GM12878 (cell line): ENCODE results near the gene NID1. TPM values are rescaled to one million over a fixed set of nuclear protein-coding genes. Genes with fewer than 3 reads are reported as not detected.

Experiments
- ATAC-seq: fragments of 200-7000 bp; cut with Tn5 transposase; 3 replicates; pipeline ENCODE4 v1.9.1; 2020; ENCODE audit warnings: mild to moderate bottlenecking, moderate library complexity
- BruUV-seq: library from RNA; stranded (reverse); fragments of 400-500 nt; replicated peaks from 2 replicates; lab custom pipeline; 2021; lab: Mats Ljungman, UMichigan
- CTCF ChIA-PET: fragments of 300-600 bp; sonication (Branson Sonifier 250); formaldehyde crosslinking; extraction: SDS; loops from one replicate; lab custom pipeline; 2021; ENCODE audit warnings: inconsistent platforms; lab: Yijun Ruan, JAX
- POLR2A ChIA-PET: fragments of 350-600 bp; formaldehyde crosslinking; extraction: SDS; loops from one replicate; lab custom pipeline; 2021; ENCODE audit warnings: inconsistent platforms; lab: Charles Lee
- RAD21 ChIA-PET: fragments of 300-600 bp; sonication (Branson Sonifier 250); formaldehyde crosslinking; loops from one replicate; lab custom pipeline; 2023; ENCODE audit warnings: antibody characterized with exemption; ENCODE audit not compliant: unreplicated experiment; lab: Charles Lee
- SMC1A ChIA-PET: fragments of 300-600 bp; sonication (Branson Sonifier 250); formaldehyde crosslinking; loops from one replicate; lab custom pipeline; 2023; ENCODE audit not compliant: unreplicated experiment, uncharacterized antibody; lab: Charles Lee
- DNase-seq: peaks from one replicate; pipeline ENCODE4 v3.0.0-alpha.2; 2011; ENCODE audit warnings: low read depth, low spot score
- FAIRE-seq: peaks from 3 replicates; lab custom pipeline; 2011; peaks lifted over from hg19 to GRCh38; lab: Jason Lieb, UNC
- H2AFZ ChIP-seq: 2 replicates; pipeline ENCODE4 v1.6.0; 2011; ENCODE audit warnings: low read depth, low read length, control low read depth; ENCODE audit not compliant: control insufficient read depth
- H3K27ac ChIP-seq: 2 replicates; pipeline ENCODE4 v1.5.1; 2011; ENCODE audit warnings: control low read depth; ENCODE audit not compliant: control insufficient read depth, insufficient read depth
- H3K27me3 ChIP-seq, 2 experiments: replicated peaks in 1 of 2; 2 replicates each; pipeline versions ENCODE4 v1.6.0 to v1.6.1; 2011; ENCODE audit warnings: low read length in 1 of 2; ENCODE audit not compliant: control insufficient read depth in 2 of 2, insufficient read depth in 2 of 2
- H3K36me3 ChIP-seq, 2 experiments: 2 replicates each; pipeline ENCODE4 v1.5.1; 2011; ENCODE audit warnings: low read length in 1 of 2; ENCODE audit not compliant: control insufficient read depth in 2 of 2, insufficient read depth in 2 of 2
- H3K4me1 ChIP-seq: 2 replicates; pipeline ENCODE4 v1.6.1; 2011; ENCODE audit warnings: mild to moderate bottlenecking, low read length, moderate library complexity, mixed read lengths; ENCODE audit not compliant: control insufficient read depth, insufficient read depth
- H3K4me2 ChIP-seq: 2 replicates; pipeline ENCODE4 v1.6.0; 2011; ENCODE audit warnings: control low read depth; ENCODE audit not compliant: control insufficient read depth, insufficient read depth
- H3K4me3 ChIP-seq: fragments of 200-600 bp; sonication (generic); 2 replicates; pipeline ENCODE4 v1.5.1; 2016
- H3K79me2 ChIP-seq: 2 replicates; pipeline ENCODE4 v1.6.0; 2011; ENCODE audit warnings: low read length; ENCODE audit not compliant: control insufficient read depth, insufficient read depth
- H3K9ac ChIP-seq: 2 replicates; pipeline ENCODE4 v1.8.0; 2011; ENCODE audit warnings: low read length, control low read depth, mixed read lengths; ENCODE audit not compliant: control insufficient read depth, insufficient read depth
- H3K9me3 ChIP-seq: replicated peaks from 3 replicates; pipeline ENCODE4 v1.5.1; 2011; ENCODE audit warnings: mild to moderate bottlenecking, low read length; ENCODE audit not compliant: control insufficient read depth, insufficient read depth
- H4K20me1 ChIP-seq: 2 replicates; pipeline ENCODE4 v1.6.0; 2011; ENCODE audit not compliant: control insufficient read depth, insufficient read depth
- BACH1 ChIP-seq: fragments of 450-650 bp; IDR thresholded peaks from 2 replicates; pipeline ENCODE4 v1.6.1; 2017; ENCODE audit warnings: mild to moderate bottlenecking, borderline replicate concordance
- BRCA1 ChIP-seq: IDR thresholded peaks from 2 replicates; pipeline ENCODE4 v1.6.1; 2011; ENCODE audit warnings: low read depth, low read length, improper control_type of control experiment
- CBX3 ChIP-seq: fragments of 200-600 bp; sonication (generic); IDR thresholded peaks from 2 replicates; pipeline ENCODE4 v1.6.1; 2016; ENCODE audit warnings: low read depth, borderline replicate concordance
- CBX5 ChIP-seq: sonication (generic); IDR thresholded peaks from 2 replicates; pipeline ENCODE4 v1.6.1; 2016; ENCODE audit warnings: low read depth, moderate library complexity, mild to moderate bottlenecking, inconsistent platforms
- CHD4 ChIP-seq: fragments of 200-600 bp; sonication (generic); IDR thresholded peaks from 2 replicates; pipeline ENCODE4 v1.6.1; 2016; ENCODE audit warnings: mild to moderate bottlenecking
- CREM ChIP-seq: IDR thresholded peaks from 2 replicates; pipeline ENCODE4 v1.6.1; 2014; ENCODE audit warnings: antibody characterized with exemption, low read depth
- NBN ChIP-seq: fragments of 450-650 bp; IDR thresholded peaks from 2 replicates; pipeline ENCODE4 v1.6.1; 2016
- PKNOX1 ChIP-seq: fragments of 450-650 bp; IDR thresholded peaks from 2 replicates; pipeline ENCODE4 v1.6.1; 2016; ENCODE audit warnings: mild to moderate bottlenecking
- POU2F2 ChIP-seq: IDR thresholded peaks from 3 replicates; pipeline ENCODE4 v1.6.1; 2011; ENCODE audit warnings: low read depth, mild to moderate bottlenecking, low read length, borderline replicate concordance
- RCOR1 ChIP-seq: conservative IDR thresholded peaks from 2 replicates; pipeline ENCODE4 v1.6.1; 2012; ENCODE audit warnings: low read depth, low read length, improper control_type of control experiment
- SPI1 ChIP-seq: IDR thresholded peaks from 2 replicates; pipeline ENCODE4 v1.6.1; 2011; ENCODE audit warnings: low read depth, mild to moderate bottlenecking, low read length, moderate library complexity, borderline replicate concordance; ENCODE audit not compliant: insufficient read depth
- TARDBP ChIP-seq: IDR thresholded peaks from 2 replicates; pipeline ENCODE4 v1.6.1; 2016; ENCODE audit warnings: borderline replicate concordance
- YBX1 ChIP-seq: fragments of 450-650 bp; IDR thresholded peaks from 2 replicates; pipeline ENCODE4 v1.6.1; 2016; ENCODE audit warnings: antibody characterized with exemption
- ZSCAN29 ChIP-seq: fragments of 450-650 bp; IDR thresholded peaks from 2 replicates; pipeline ENCODE4 v1.6.1; 2017; ENCODE audit warnings: mild to moderate bottlenecking, moderate library complexity
- ZZZ3 ChIP-seq: IDR thresholded peaks from 2 replicates; pipeline ENCODE4 v1.6.1; 2011; ENCODE audit warnings: low read depth; ENCODE audit not compliant: control insufficient read depth, insufficient read length
- WGBS: methylation state at CpG from one replicate; pipeline ENCODE4 v1.1.6; 2016; ENCODE audit warnings: low lambda C conversion rate; ENCODE audit not compliant: insufficient replicate concordance, insufficient coverage; ENCODE audit errors: missing lambda C conversion rate; 5-methylcytosine and 5-hydroxymethylcytosine counted together
- in situ Hi-C: fragments of 300-500 bp; cut with MboI; formaldehyde crosslinking; loops from 9 replicates; pipeline ENCODE4 v1.14.3; 2018; ENCODE audit warnings: mixed read lengths
- intact Hi-C: fragments of 100-400 bp; cut with micrococcal nuclease; formaldehyde crosslinking; loops from one replicate; pipeline ENCODE4 v1.14.2; 2022; ENCODE audit not compliant: unreplicated experiment
- polyA plus RNA-seq, 11 experiments: library from polyadenylated mRNA; depleted of rRNA in 4 of 11; unstranded in 6 of 11; stranded (reverse) in 5 of 11; fragments of >200 nt; fragmentation: Nextera tagmentation in 4 of 11; fragmentation: Illumina TruSeq in 1 of 11; extraction: Ambion mirVana in 4 of 11; extraction: Trizol in 1 of 11; gene quantifications; 1 replicate in 1 of 11; 2 replicates in 10 of 11; pipeline versions ENCODE4 v1.2.1 to v1.2.3, GENCODE V29; 2011 to 2016; ENCODE audit warnings: inconsistent platforms in 2 of 11, missing spikeins in 2 of 11, low read depth in 1 of 11
- total RNA-seq, 4 experiments: library from RNA; depleted of rRNA in 3 of 4; stranded (reverse); fragments of >200 nt in 3 of 4; fragmentation: Illumina TruSeq in 1 of 4; extraction: Trizol in 1 of 4; gene quantifications; 2 replicates each; pipeline versions ENCODE4 v1.2.1 to v1.2.3, GENCODE V29; 2013 to 2021
- TF ChIP-seq, protein P1 (sequence below): IDR thresholded peaks from 2 replicates; pipeline ENCODE4 v1.6.1; 2012; ENCODE audit warnings: low read depth, low read length, improper control_type of control experiment
- TF ChIP-seq, protein P2 (sequence below): fragments of 450-650 bp; IDR thresholded peaks from 2 replicates; pipeline ENCODE4 v1.6.1; 2017; ENCODE audit warnings: mild to moderate bottlenecking, moderate library complexity
- TF ChIP-seq, protein P3 (sequence below): IDR thresholded peaks from 2 replicates; pipeline ENCODE4 v1.6.1; 2011; ENCODE audit warnings: low read depth, low read length, improper control_type of control experiment, borderline replicate concordance

The NID1 gene
- total and polyA plus RNA-seq, 10 of the 15 experiments (the other 5 are each of a cell fraction or from before 2014, with no cell fraction given), result 4.2 to 25.7 (median 11.3) TPM

GRCh38 chr1:236099355-236099974, 34.6 kb upstream of the NID1 start (continued):
- TF ChIP-seq ZZZ3 (no peak), RCOR1 (no peak)

DNA sequence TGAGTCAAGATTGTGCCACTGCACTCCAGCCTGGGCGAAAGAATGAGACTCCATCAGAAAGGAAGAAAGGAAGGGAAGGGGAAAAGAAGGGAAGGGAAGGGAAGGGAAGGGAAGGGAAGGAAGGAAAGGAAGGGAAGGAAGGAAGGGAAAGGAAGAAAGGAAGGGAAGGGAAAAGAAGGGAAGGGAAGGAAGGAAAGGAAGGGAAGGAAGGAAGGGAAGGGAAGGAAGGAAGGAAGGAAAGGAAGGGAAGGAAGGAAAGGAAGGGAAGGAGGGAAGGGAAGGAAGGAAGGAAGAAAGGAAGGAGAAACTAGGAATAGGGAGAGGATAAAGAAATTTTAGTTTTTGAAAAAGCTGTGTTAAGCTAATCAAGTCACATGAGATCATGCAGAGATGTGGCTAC, 33.4 kb upstream of the NID1 start:
- ChIA-PET POLR2A (no interaction called here), CTCF (no interaction called here), RAD21 (interaction anchor here (2.3 kb wide), 1 partner anchor 30 kb away, joined by 9 read pairs; no protein-coding TSS in a partner anchor), SMC1A (no interaction called here)
- Histone ChIP-seq H4K20me1 (no peaks in the 10 kb centered on the region), H3K4me3 (no peak overlapping the region), H3K4me1 (peaks cover 5% of the 10 kb centered on the region), H3K27ac (no peak overlapping the region), H3K27me3 (no peaks in the 10 kb centered on the region), H3K36me3 (no peaks in the 10 kb centered on the region), H3K9ac (no peak overlapping the region), H3K4me2 (no peak overlapping the region), H3K9me3 (peaks cover 13% of the 10 kb centered on the region), H3K79me2 (no peaks in the 10 kb centered on the region), H2AFZ (no peak overlapping the region)
- ATAC-seq (no peak), FAIRE-seq (no peak), DNase-seq (no peak)
- intact Hi-C loops, result no loop called here
- 100% methylated on average over 1 of the region's 1 CpG for WGBS
- no TSS peak for BruUV-seq
- in situ Hi-C loops, result no loop called here
- TF ChIP-seq NBN, result no peak
- TF ChIP-seq CHD4, result no peak
- no peak for TF ChIP-seq CBX5
- TF ChIP-seq, protein P1, sequence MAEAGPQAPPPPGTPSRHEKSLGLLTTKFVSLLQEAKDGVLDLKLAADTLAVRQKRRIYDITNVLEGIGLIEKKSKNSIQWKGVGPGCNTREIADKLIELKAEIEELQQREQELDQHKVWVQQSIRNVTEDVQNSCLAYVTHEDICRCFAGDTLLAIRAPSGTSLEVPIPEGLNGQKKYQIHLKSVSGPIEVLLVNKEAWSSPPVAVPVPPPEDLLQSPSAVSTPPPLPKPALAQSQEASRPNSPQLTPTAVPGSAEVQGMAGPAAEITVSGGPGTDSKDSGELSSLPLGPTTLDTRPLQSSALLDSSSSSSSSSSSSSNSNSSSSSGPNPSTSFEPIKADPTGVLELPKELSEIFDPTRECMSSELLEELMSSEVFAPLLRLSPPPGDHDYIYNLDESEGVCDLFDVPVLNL, result no peak
- no peak for TF ChIP-seq ZSCAN29
- TF ChIP-seq, protein P2, sequence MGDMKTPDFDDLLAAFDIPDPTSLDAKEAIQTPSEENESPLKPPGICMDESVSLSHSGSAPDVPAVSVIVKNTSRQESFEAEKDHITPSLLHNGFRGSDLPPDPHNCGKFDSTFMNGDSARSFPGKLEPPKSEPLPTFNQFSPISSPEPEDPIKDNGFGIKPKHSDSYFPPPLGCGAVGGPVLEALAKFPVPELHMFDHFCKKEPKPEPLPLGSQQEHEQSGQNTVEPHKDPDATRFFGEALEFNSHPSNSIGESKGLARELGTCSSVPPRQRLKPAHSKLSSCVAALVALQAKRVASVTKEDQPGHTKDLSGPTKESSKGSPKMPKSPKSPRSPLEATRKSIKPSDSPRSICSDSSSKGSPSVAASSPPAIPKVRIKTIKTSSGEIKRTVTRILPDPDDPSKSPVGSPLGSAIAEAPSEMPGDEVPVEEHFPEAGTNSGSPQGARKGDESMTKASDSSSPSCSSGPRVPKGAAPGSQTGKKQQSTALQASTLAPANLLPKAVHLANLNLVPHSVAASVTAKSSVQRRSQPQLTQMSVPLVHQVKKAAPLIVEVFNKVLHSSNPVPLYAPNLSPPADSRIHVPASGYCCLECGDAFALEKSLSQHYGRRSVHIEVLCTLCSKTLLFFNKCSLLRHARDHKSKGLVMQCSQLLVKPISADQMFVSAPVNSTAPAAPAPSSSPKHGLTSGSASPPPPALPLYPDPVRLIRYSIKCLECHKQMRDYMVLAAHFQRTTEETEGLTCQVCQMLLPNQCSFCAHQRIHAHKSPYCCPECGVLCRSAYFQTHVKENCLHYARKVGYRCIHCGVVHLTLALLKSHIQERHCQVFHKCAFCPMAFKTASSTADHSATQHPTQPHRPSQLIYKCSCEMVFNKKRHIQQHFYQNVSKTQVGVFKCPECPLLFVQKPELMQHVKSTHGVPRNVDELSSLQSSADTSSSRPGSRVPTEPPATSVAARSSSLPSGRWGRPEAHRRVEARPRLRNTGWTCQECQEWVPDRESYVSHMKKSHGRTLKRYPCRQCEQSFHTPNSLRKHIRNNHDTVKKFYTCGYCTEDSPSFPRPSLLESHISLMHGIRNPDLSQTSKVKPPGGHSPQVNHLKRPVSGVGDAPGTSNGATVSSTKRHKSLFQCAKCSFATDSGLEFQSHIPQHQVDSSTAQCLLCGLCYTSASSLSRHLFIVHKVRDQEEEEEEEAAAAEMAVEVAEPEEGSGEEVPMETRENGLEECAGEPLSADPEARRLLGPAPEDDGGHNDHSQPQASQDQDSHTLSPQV, result no peak
- TF ChIP-seq, protein P3, sequence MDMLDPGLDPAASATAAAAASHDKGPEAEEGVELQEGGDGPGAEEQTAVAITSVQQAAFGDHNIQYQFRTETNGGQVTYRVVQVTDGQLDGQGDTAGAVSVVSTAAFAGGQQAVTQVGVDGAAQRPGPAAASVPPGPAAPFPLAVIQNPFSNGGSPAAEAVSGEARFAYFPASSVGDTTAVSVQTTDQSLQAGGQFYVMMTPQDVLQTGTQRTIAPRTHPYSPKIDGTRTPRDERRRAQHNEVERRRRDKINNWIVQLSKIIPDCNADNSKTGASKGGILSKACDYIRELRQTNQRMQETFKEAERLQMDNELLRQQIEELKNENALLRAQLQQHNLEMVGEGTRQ, result no peak
- no peak for TF ChIP-seq YBX1
- TF ChIP-seq SPI1, result no peak
- TF ChIP-seq PKNOX1, result no peak
- TF ChIP-seq BACH1, result no peak
- no peak for TF ChIP-seq CREM
- TF ChIP-seq CBX3, result no peak
- no peak for TF ChIP-seq POU2F2
- TF ChIP-seq TARDBP, result no peak
- no peak for TF ChIP-seq BRCA1
